GM19328 (cell line): ENCODE measurements around the gene CNOT9.

Experiments used
- ATAC-seq: cut with Tn5 transposase; IDR thresholded peaks from one replicate; pipeline ENCODE4 v1.9.1; 2021; ENCODE audit warnings: mild to moderate bottlenecking, moderate library complexity; ENCODE audit not compliant: unreplicated experiment

CNOT9 gene

DNA sequence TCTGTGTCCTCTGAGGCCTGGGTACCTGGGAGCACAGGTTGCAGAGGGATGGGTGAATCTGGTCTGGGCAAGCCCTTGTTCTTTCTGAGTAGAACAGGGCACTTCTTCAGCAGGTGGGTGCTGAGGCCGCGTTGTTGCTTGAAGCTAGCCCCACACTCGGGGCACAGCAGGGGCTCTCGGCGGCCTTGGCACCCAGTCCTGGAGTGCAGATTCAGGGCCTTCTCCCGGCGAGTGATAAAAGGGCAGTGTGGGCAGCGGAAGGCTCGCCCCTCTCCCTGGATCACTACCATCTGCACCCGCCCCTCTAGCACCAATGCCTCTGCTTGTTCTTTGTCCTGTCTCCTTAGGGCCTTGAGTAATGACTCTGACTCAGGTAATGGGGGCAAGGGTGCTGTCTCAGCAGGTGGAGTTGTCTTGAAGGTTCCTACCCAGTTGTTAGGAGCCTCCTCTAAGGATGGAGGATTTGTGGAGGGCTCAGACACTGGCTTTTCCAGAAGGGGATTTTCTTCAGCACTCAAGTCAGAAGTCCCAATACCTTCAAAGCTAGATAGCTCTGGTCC lies 75.2 kb downstream of the CNOT9 start:
- ATAC-seq = no peak

GRCh38 chr2:218644721-218645120 lies 76.1 kb downstream of the CNOT9 start:
- ATAC-seq = no peak

DNA sequence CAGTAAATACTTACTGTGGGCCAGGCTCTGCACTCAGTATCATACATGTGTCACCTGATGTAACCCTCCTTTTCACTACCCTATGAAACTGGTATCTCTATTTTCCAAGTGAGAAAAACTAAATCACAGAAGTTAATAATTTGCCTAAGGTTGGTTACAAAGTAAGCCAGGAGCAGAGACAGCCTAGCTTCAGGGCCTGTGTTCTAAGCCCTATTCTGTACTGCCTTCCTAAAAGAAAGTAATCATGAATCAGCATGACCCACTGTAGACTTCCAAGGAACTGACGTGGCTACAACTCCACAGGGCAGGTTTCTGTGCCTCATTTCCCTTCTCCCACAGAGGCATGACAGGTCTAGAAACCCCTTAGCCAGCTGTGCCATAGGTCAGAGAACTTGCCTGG lies 76.5 kb downstream of the CNOT9 start:
- no peak for ATAC-seq
